ENCODE results near the gene CACNA1G.

GRCh38 chr17:50542795-50543774 lies 17.4 kb upstream of the CACNA1G start:
- no peak for TF ChIP-seq CTCF (IDR thresholded peaks at IDR 0.05; ENCODE audit: poor library complexity)
- no peak for TF ChIP-seq EZH2 (IDR thresholded peaks at IDR 0.05; ENCODE audit: borderline replicate concordance)
- no peak for TF ChIP-seq EZH2phosphoT487 (IDR thresholded peaks at IDR 0.05; ENCODE audit: low read depth, severe bottlenecking, unreplicated experiment)

All from hepatocyte (in vitro differentiated cells).